ENCODE results near the gene SPSB4.

Gene SPSB4

DNA sequence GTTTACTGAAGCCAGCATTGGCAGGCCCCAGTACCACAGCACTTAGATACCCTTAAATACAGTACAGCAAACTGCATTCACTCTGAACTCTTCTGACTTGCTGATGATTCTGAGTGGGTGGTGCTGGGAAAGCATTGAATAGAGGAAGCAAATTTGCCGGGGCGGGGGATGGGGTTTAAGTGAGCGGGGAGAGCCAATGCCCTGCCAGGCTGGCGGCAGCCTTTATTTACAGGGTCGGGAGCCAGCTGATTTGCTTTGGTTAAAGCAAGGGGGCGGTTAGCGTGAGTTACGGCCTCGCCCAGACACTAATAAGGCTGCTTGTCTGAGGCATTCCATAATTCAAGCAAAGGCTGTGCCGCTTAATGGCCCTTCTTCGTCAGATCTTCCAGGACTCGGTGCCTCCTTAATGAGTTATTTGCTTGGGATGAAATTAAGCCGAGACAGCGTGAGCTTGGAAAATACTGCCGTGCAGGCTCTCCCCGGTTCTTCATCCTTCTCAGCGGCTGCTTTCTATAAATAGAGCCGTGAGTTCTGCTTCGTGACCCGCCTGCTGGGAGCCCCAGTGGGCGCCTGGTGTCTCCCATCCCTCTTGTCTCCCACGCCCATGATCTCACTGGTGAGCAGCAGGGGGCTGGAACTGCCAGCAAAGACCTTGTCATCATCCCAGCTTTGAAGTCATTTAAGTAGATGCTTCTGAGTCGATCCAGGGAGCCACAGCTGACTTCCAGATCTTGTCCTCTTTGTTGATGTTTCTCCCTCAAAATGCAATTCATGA is 25.8 kb downstream of the SPSB4 start (continued):
- TF ChIP-seq, protein P1, sequence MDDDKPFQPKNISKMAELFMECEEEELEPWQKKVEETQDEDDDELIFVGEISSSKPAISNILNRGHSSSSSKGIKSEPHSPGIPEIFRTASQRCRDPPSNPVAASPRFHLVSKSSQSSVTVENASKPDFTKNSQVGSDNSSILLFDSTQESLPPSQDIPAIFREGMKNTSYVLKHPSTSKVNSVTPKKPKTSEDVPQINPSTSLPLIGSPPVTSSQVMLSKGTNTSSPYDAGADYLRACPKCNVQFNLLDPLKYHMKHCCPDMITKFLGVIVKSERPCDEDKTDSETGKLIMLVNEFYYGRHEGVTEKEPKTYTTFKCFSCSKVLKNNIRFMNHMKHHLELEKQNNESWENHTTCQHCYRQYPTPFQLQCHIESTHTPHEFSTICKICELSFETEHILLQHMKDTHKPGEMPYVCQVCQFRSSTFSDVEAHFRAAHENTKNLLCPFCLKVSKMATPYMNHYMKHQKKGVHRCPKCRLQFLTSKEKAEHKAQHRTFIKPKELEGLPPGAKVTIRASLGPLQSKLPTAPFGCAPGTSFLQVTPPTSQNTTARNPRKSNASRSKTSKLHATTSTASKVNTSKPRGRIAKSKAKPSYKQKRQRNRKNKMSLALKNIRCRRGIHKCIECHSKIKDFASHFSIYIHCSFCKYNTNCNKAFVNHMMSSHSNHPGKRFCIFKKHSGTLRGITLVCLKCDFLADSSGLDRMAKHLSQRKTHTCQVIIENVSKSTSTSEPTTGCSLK (tag by site-specific recombination; IDR thresholded peaks at IDR 0.05): no peak
- TF ChIP-seq, protein P2, sequence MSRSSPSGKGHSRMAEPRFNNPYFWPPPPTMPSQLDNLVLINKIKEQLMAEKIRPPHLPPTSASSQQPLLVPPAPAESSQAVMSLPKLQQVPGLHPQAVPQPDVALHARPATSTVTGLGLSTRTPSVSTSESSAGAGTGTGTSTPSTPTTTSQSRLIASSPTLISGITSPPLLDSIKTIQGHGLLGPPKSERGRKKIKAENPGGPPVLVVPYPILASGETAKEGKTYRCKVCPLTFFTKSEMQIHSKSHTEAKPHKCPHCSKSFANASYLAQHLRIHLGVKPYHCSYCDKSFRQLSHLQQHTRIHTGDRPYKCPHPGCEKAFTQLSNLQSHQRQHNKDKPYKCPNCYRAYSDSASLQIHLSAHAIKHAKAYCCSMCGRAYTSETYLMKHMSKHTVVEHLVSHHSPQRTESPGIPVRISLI (tag by site-specific recombination; IDR thresholded peaks at IDR 0.05): no peak
- TF ChIP-seq ZIC2 (tag by site-specific recombination; IDR thresholded peaks at IDR 0.05) (peak; percentile 97), ZNF341 (tag by site-specific recombination; IDR thresholded peaks at IDR 0.05; ENCODE audit: low read depth) (peak; percentile 89), ZSCAN23 (tag by site-specific recombination; IDR thresholded peaks at IDR 0.05) (no peak), SP7 (tag by site-specific recombination; IDR thresholded peaks at IDR 0.05) (peak; percentile 91), SP2 (tag by site-specific recombination; IDR thresholded peaks at IDR 0.05) (peak; percentile 61), ZNF530 (tag by site-specific recombination; IDR thresholded peaks at IDR 0.05; ENCODE audit: low read depth) (no peak), ZEB2 (tag by site-specific recombination; IDR thresholded peaks at IDR 0.05) (peak; percentile 71; the same call in 1 of the 2 replicates)
- TF ChIP-seq, protein P3, sequence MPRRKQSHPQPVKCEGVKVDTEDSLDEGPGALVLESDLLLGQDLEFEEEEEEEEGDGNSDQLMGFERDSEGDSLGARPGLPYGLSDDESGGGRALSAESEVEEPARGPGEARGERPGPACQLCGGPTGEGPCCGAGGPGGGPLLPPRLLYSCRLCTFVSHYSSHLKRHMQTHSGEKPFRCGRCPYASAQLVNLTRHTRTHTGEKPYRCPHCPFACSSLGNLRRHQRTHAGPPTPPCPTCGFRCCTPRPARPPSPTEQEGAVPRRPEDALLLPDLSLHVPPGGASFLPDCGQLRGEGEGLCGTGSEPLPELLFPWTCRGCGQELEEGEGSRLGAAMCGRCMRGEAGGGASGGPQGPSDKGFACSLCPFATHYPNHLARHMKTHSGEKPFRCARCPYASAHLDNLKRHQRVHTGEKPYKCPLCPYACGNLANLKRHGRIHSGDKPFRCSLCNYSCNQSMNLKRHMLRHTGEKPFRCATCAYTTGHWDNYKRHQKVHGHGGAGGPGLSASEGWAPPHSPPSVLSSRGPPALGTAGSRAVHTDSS (tag by site-specific recombination; IDR thresholded peaks at IDR 0.05): no peak
- TF ChIP-seq, protein P4, sequence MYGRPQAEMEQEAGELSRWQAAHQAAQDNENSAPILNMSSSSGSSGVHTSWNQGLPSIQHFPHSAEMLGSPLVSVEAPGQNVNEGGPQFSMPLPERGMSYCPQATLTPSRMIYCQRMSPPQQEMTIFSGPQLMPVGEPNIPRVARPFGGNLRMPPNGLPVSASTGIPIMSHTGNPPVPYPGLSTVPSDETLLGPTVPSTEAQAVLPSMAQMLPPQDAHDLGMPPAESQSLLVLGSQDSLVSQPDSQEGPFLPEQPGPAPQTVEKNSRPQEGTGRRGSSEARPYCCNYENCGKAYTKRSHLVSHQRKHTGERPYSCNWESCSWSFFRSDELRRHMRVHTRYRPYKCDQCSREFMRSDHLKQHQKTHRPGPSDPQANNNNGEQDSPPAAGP (tag by site-specific recombination; IDR thresholded peaks at IDR 0.05): peak; percentile 84
- TF ChIP-seq, protein P5, sequence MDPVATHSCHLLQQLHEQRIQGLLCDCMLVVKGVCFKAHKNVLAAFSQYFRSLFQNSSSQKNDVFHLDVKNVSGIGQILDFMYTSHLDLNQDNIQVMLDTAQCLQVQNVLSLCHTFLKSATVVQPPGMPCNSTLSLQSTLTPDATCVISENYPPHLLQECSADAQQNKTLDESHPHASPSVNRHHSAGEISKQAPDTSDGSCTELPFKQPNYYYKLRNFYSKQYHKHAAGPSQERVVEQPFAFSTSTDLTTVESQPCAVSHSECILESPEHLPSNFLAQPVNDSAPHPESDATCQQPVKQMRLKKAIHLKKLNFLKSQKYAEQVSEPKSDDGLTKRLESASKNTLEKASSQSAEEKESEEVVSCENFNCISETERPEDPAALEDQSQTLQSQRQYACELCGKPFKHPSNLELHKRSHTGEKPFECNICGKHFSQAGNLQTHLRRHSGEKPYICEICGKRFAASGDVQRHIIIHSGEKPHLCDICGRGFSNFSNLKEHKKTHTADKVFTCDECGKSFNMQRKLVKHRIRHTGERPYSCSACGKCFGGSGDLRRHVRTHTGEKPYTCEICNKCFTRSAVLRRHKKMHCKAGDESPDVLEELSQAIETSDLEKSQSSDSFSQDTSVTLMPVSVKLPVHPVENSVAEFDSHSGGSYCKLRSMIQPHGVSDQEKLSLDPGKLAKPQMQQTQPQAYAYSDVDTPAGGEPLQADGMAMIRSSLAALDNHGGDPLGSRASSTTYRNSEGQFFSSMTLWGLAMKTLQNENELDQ (tag by site-specific recombination; IDR thresholded peaks at IDR 0.05; ENCODE audit: low read depth): no peak
- TF ChIP-seq, protein P6, sequence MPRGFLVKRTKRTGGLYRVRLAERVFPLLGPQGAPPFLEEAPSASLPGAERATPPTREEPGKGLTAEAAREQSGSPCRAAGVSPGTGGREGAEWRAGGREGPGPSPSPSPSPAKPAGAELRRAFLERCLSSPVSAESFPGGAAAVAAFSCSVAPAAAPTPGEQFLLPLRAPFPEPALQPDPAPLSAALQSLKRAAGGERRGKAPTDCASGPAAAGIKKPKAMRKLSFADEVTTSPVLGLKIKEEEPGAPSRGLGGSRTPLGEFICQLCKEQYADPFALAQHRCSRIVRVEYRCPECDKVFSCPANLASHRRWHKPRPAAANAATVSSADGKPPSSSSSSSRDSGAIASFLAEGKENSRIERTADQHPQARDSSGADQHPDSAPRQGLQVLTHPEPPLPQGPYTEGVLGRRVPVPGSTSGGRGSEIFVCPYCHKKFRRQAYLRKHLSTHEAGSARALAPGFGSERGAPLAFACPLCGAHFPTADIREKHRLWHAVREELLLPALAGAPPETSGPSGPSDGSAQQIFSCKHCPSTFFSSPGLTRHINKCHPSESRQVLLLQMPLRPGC (tag by site-specific recombination; IDR thresholded peaks at IDR 0.05): no peak

DNA sequence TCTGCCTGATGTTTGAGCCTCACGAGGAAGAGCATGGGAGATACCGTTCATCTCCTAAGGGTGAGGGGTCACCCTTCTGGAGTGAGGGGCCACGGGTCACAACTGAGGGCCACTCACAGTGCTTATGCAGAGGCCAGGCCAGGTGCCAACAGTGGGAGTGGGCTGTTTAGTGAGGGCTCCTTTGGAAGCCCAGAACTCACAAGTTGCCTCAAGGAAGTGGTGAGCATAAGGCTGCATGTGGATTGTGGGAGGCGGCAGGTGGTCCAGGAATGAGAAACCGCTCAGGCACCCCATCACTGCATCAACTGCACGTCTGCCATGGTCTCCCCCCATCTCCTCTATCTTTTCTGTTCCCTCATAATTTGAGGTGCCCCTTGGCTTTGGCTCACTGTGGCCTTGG is 26.5 kb downstream of the SPSB4 start:
- TF ChIP-seq ZNF707 (tag by site-specific recombination; IDR thresholded peaks at IDR 0.05) (no peak), ZFP37 (tag by site-specific recombination; IDR thresholded peaks at IDR 0.05) (no peak), PRDM1 (tag by site-specific recombination; IDR thresholded peaks at IDR 0.05) (no peak), ZNF624 (tag by site-specific recombination; IDR thresholded peaks at IDR 0.05) (no peak), ZNF292 (tag by site-specific recombination; IDR thresholded peaks at IDR 0.05; ENCODE audit: borderline replicate concordance, low read depth) (no peak), ZNF223 (tag by site-specific recombination; IDR thresholded peaks at IDR 0.05) (no peak), ZNF548 (tag by site-specific recombination; IDR thresholded peaks at IDR 0.05) (no peak), ZNF146 (tag by site-specific recombination; IDR thresholded peaks at IDR 0.05) (no peak)
- TF ChIP-seq, protein P7, sequence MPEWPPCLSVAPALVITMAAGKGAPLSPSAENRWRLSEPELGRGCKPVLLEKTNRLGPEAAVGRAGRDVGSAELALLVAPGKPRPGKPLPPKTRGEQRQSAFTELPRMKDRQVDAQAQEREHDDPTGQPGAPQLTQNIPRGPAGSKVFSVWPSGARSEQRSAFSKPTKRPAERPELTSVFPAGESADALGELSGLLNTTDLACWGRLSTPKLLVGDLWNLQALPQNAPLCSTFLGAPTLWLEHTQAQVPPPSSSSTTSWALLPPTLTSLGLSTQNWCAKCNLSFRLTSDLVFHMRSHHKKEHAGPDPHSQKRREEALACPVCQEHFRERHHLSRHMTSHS (tag by site-specific recombination; IDR thresholded peaks at IDR 0.05): no peak
- TF ChIP-seq, protein P8, sequence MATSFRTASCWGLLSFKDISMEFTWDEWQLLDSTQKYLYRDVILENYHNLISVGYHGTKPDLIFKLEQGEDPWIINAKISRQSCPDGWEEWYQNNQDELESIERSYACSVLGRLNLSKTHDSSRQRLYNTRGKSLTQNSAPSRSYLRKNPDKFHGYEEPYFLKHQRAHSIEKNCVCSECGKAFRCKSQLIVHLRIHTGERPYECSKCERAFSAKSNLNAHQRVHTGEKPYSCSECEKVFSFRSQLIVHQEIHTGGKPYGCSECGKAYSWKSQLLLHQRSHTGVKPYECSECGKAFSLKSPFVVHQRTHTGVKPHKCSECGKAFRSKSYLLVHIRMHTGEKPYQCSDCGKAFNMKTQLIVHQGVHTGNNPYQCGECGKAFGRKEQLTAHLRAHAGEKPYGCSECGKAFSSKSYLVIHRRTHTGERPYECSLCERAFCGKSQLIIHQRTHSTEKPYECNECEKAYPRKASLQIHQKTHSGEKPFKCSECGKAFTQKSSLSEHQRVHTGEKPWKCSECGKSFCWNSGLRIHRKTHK (tag by site-specific recombination; IDR thresholded peaks at IDR 0.05): no peak
- H3K27ac ChIP-seq (ENCODE audit: extremely low read depth, low read depth, low read length): no peak overlapping the region
- ChIA-PET CTCF (interaction anchor here (1.0 kb wide), 1 partner anchor 20 kb away, joined by 3 read pairs; no protein-coding TSS in a partner anchor), POLR2A (no interaction called here)
- no peaks in the 10 kb centered on the region for H3K9me3 ChIP-seq (ENCODE audit: control insufficient read depth, insufficient read depth, low read depth, low read length)
- H3K4me1 ChIP-seq (ENCODE audit: control insufficient read depth, insufficient read depth, low read length): 0 out of 2 replicates have a peak, but pooled peaks cover 2% of the 10 kb centered on the region
- no peaks in the 10 kb centered on the region for H3K36me3 ChIP-seq (ENCODE audit: control insufficient read depth in 2 of 2, insufficient read depth in 1 of 2, low read length in 2 of 2)
- no peak overlapping the region for H3K4me3 ChIP-seq (ENCODE audit: low read depth, low read length)
